Panc1 (cell line): ENCODE measurements around the gene PTTG1IP2. TPM values are rescaled to one million over a fixed set of nuclear protein-coding genes. Genes with fewer than 3 reads are reported as not detected.

ENCODE experiments used
- ATAC-seq: fragments of 200-7000 bp; cut with Tn5 transposase; 2 replicates; pipeline ENCODE4 v1.9.1; 2020; ENCODE audit warnings: mild to moderate bottlenecking, moderate library complexity
- BruUV-seq: library from RNA; stranded (reverse); fragments of 400-500 nt; replicated peaks from 2 replicates; lab custom pipeline; 2021; lab: Mats Ljungman, UMichigan
- CTCF ChIA-PET: fragments of 300-600 bp; sonication (Branson Sonifier 250); formaldehyde crosslinking; loops from one replicate; lab custom pipeline; 2022; ENCODE audit warnings: antibody characterized with exemption; lab: Charles Lee
- POLR2A ChIA-PET: fragments of 300-600 bp; sonication (Branson Sonifier 250); formaldehyde crosslinking; loops from one replicate; lab custom pipeline; 2022; ENCODE audit warnings: antibody characterized with exemption; lab: Charles Lee
- DNase-seq: peaks from one replicate; pipeline ENCODE4 v3.0.0-alpha.2; 2010; ENCODE audit warnings: low read depth, low spot score
- H3K27ac ChIP-seq: 2 replicates; pipeline ENCODE4 v1.5.1; 2011; ENCODE audit warnings: mild to moderate bottlenecking, low read length, inconsistent platforms
- H3K27me3 ChIP-seq: fragments of 200-500 bp; sonication (Bioruptor generic); 2 replicates; pipeline ENCODE4 v1.6.0; 2014; ENCODE audit warnings: low read length, inconsistent platforms; ENCODE audit not compliant: control insufficient read depth, insufficient read depth
- H3K36me3 ChIP-seq: fragments of 200-500 bp; sonication (Bioruptor generic); 2 replicates; pipeline ENCODE4 v1.5.1; 2014; ENCODE audit warnings: inconsistent platforms, mild to moderate bottlenecking, low read length, moderate library complexity; ENCODE audit not compliant: control insufficient read depth, insufficient read depth
- H3K4me1 ChIP-seq: 2 replicates; pipeline ENCODE4 v1.5.1; 2011; ENCODE audit warnings: inconsistent platforms, mild to moderate bottlenecking, low read length, moderate library complexity; ENCODE audit not compliant: control insufficient read depth, insufficient read depth
- H3K4me3 ChIP-seq, 2 experiments: 2 replicates each; pipeline ENCODE4 v1.5.1; 2011 to 2012; ENCODE audit warnings: low read depth in 2 of 2, low read length in 2 of 2, mild to moderate bottlenecking in 2 of 2, inconsistent platforms in 1 of 2, moderate library complexity in 1 of 2
- H3K9me3 ChIP-seq: fragments of 200-500 bp; sonication (Bioruptor generic); 2 replicates; pipeline ENCODE4 v1.5.1; 2014; ENCODE audit warnings: low read depth, mild to moderate bottlenecking, inconsistent platforms, low read length, moderate library complexity; ENCODE audit not compliant: control insufficient read depth, insufficient read depth
- CTCF ChIP-seq: fragments of 450-650 bp; IDR thresholded peaks from 2 replicates; pipeline ENCODE4 v1.5.1; 2017; ENCODE audit warnings: mild to moderate bottlenecking
- POLR2AphosphoS5 ChIP-seq: IDR thresholded peaks from 2 replicates; pipeline ENCODE4 v1.6.1; 2012; ENCODE audit warnings: mild to moderate bottlenecking, low read depth, low read length, moderate library complexity
- REST ChIP-seq, 2 experiments: IDR thresholded peaks; 2 replicates each; pipeline ENCODE4 v1.6.1; 2011 to 2012; ENCODE audit warnings: low read depth in 2 of 2, control low read depth in 1 of 2, low read length in 1 of 2, mild to moderate bottlenecking in 1 of 2, moderate library complexity in 1 of 2; ENCODE audit not compliant: insufficient read depth in 1 of 2
- SIN3A ChIP-seq: IDR thresholded peaks from 2 replicates; pipeline ENCODE4 v1.6.1; 2012; ENCODE audit warnings: low read depth, mild to moderate bottlenecking, low read length, moderate library complexity, borderline replicate concordance; ENCODE audit not compliant: insufficient read depth
- TCF7L2 ChIP-seq: IDR thresholded peaks from 2 replicates; pipeline ENCODE4 v1.6.1; 2011; ENCODE audit warnings: mild to moderate bottlenecking, low read depth, low read length, inconsistent platforms
- in situ Hi-C: cut with HindIII; loops from 2 replicates; pipeline ENCODE4 v1.10.0; 2016; ENCODE audit warnings: low sequenced_read_pairs, low pct_unique_long_range_greater_than_20kb
- intact Hi-C: fragments of 100-400 bp; cut with micrococcal nuclease; formaldehyde crosslinking; loops from one replicate; pipeline ENCODE4 v1.10.0; 2022; ENCODE audit not compliant: unreplicated experiment
- total RNA-seq: library from RNA; stranded (reverse); gene quantifications from one replicate; pipeline ENCODE4 v1.2.1, GENCODE V29; 2021; ENCODE audit not compliant: unreplicated experiment

The PTTG1IP2 gene
- total RNA-seq, 1 experiment from 2014 or later, result not detected

- TF ChIP-seq CTCF, result no peak
- TF ChIP-seq REST (IDR thresholded peaks at IDR 0.05; ENCODE audit: insufficient read depth in 1 of 2, low read depth in 2 of 2, low read length in 1 of 2), result no peak
- TF ChIP-seq SIN3A, result no peak
- TF ChIP-seq POLR2AphosphoS5, result no peak
- no peak for TF ChIP-seq TCF7L2
- in situ Hi-C loops (no loop called here), intact Hi-C loops (no loop called here)
- Histone ChIP-seq H3K4me1 (no peaks in the 10 kb centered on the region), H3K36me3 (no peaks in the 10 kb centered on the region), H3K4me3 (no peak overlapping the region), H3K9me3 (no peaks in the 10 kb centered on the region), H3K27me3 (no peaks in the 10 kb centered on the region), H3K27ac (no peak overlapping the region)
- POLR2A ChIA-PET, result no interaction called here
- ATAC-seq (no peak), DNase-seq (no peak)
- BruUV-seq, result no TSS peak
- CTCF ChIA-PET, result no interaction called here
These were observed 62.9 kb downstream of the PTTG1IP2 start for GRCh38 chr7:90532231-90532929.

DNA sequence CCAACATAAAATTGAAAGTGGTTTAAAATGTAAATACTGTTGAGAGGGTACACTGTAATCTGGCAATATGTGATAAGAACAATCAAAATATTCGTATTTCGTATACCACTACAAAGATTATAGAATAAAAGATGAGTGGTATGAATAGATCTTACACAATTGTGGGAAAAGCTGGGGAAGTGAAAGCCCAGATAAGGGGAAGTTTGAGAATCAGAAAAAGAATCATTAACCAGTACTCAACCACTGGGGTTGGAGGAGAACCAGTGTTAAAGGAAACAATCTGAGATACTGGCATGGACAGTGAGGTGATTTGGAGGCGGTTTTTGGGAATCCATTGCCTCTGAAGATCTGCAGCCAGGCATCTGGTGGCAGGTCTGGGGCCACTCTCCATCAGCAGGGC is 67.0 kb downstream of the PTTG1IP2 start:
- TF ChIP-seq CTCF (no peak), POLR2AphosphoS5 (no peak), TCF7L2 (no peak), REST (IDR thresholded peaks at IDR 0.05; ENCODE audit: insufficient read depth in 1 of 2, low read depth in 2 of 2, low read length in 1 of 2) (no peak), SIN3A (no peak)
- DNase-seq, result no peak
- Histone ChIP-seq H3K36me3 (no peaks in the 10 kb centered on the region), H3K9me3 (no peaks in the 10 kb centered on the region), H3K4me3 (no peak overlapping the region), H3K27me3 (no peaks in the 10 kb centered on the region), H3K4me1 (no peaks in the 10 kb centered on the region), H3K27ac (no peak overlapping the region)
- no peak for ATAC-seq
- in situ Hi-C loops, result no loop called here
- intact Hi-C loops, result no loop called here
- no TSS peak for BruUV-seq
- ChIA-PET POLR2A (no interaction called here), CTCF (no interaction called here)
